ENCODE measurements around the gene PRCD.
"Not testable (repeated sequence)": the region's sequence is repeated elsewhere in the genome, so short reads cannot be mapped to it uniquely, and the experiment has no call there.

The PRCD gene

DNA sequence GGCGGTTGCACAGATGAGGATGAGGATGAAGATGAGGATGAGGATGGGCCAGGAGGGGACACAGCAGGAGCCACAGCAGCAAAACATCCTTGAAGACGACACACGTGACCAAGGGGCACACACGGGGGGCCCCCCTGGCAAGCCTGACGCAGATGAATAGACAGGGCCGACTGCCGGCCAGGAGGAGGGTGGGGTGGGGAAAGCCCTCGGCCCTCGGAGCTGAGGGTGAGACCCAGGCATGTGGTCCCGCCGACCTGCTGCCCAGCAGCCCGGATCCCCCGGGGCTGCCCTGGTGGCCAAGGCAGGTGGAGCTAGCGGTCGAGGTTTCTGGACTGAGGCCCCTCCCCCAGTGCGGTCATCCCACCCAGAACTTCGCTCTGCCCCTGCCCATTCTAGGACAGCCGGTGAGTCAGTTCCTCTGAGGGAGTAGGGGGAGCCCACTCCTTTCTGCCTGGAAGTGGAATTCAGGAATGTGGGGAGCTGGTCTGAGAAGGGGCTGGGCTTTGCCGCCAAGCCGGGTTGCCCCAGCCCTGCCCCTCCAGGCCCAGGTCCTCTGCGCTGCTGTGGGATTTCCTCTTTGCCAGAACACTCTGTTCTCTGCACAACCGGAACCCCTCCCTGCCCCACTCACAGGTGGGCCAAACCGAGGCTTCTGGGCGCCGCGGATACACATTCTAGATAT, 12.3 kb upstream of the PRCD start:
- peak in 1 of 2 donors; percentile 26 for DNase-seq (ENCODE audit: low read depth in 2 of 2)

DNA sequence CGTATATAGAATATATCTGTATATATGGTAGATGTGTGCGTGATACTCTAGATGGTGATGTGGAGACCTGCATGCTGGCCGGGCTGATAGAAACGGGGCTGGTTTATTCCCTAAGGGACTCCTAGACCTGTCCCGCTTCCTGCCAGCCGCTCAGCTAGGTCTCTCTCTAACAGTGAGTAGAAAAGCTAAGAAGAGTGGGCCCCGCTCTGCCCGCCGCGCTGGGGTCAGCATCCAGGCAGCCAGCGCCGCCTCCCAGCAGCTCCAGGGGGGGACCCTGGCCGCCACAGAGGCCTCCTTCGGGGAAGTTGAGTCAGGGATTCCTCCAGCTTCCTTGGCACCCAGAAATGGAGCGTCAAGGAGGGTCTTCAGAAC, 11.7 kb upstream of the PRCD start:
- no peak for DNase-seq (ENCODE audit: low read depth in 2 of 2)

DNA sequence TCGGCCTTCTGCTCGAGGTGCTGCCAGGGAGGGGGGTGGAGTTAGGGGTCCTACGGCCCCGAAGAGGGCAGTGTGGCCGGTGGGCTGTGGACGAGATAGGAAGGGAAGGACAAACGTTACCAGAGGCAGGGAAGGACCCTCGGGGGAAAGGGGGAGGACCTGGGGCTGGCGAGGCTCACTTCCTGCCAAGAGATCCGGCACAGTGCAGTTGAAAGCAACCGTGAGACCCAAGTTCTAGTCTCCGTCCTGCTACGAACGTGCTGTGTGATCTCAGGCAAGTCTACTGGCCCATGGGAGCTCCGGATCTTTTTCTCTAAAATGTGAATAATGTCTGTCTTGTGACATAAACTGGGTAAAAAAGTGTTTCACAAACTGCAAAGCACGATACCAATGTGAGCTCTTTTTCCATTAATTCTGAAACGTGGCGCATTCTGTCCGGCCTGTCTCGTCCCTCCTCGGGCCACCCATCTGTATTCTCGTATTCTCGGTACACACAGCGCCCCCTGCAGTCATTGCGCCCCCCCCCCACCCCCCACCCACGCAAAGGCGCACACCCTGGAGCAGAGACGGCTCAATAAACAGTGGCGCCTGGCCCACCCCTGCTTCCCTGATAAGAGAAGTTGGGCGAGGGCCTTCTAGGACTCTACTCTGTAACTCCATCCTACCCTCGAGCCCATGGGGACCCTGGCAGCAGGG, 11.2 kb upstream of the PRCD start:
- no peak for DNase-seq (ENCODE audit: low read depth in 2 of 2)

DNA sequence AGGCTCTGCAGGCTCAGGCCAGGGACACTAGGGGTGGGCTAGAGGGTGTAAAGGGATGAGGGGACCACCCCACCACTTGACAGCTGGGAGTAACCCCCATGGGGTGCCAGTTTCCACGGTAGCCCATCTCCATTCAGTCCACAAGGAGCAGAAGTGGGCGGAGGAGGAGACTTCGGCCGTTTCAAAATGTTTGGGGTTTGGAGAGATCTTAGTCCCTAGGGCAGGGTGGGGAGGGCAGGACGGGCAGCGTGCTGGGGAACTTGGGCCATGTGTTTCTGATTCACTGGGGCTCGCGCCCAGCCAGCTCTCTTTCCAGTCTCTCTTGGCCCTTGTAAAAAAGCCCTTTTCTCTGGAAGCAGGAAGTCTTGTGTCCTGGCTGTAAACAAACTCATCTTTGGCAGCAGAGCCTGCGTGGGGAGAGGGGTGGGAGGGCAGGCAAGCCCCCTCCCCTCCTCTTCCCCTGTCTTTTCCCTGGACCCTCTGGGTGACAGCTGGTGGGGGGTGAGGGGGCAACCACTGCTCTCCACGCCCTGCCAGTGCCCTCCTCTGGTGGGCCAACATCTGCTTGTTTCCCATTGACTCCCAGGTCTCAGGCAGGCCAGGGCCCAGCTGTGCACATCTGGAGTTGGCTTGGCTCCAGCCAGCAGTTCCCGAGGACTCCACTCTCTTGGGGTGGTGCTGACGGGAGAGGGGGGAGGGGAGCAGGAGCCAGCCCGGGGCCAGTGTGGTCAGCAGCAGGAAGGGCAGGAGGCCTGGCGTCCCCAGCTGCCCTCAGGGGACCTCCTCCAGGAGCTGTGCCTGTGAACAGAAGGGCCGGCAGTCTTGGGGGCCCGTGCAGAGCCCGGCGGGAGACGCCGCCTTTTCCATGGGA, 10.4 kb upstream of the PRCD start:
- DNase-seq (ENCODE audit: low read depth in 2 of 2), result no peak

DNA sequence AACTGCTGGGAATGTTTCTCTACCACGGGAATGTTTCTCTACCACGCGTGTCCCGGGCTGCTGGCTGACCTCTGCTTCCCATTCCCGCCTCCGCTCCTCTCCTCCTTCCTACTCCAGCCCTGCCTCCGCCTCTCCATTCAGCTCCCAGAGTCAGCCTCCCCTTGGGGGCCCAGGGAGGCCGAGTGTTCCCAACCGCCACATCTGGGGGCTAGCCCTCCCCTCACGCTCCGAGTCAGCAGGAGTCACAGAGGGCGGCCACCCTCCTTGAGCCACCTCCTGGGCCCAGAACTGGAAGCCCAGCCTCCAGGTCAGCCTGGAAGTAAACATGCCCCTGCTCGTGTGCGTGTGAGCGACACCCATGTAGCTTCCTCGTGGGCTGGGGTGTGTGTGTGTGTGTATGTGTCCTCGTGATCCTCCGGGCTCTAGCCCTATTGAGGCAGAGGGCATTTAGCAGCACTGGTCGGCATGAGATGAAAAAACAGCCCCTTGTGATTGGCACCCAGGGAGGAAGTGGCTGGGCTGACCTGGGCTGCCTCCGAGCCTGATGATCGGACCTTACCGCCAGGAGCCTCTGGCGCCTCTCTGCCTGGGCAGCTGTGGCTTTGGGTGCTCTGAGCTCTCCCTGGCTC, 9.6 kb upstream of the PRCD start:
- no peak for DNase-seq (ENCODE audit: low read depth in 2 of 2)

DNA sequence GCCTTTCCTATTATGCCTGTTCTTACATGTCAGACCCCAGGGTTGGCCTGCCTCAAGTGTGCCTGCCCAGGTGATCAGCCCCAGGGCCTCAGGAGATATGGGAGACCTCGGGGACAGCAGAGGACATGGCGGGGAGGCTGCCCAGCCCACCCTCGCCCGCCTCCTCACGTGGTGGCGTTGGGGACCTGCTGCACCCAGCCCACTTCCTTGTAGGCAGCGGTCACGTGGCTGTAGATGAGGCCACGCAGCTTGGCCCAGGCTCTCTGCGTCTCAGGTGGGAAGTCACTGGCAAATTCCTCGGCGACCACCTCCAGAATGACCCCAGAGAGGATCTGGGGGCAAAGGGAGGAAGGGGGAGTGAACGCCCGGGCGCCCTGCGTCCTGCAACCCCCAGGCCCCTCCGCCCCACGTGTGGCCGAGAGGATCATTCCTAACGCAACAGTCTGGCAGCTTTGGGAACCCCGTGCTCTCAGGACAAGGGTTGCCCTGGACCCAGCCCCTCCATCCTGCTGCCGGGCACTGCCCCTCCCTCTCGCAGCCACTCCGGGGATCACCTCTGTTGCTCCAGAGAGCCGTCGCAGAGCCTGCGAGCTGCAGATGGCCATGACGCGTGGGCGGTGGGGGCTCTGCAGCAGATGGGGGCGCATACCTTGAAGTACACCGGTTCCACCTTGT, 8.9 kb upstream of the PRCD start:
- DNase-seq (ENCODE audit: low read depth in 2 of 2), result no peak

DNA sequence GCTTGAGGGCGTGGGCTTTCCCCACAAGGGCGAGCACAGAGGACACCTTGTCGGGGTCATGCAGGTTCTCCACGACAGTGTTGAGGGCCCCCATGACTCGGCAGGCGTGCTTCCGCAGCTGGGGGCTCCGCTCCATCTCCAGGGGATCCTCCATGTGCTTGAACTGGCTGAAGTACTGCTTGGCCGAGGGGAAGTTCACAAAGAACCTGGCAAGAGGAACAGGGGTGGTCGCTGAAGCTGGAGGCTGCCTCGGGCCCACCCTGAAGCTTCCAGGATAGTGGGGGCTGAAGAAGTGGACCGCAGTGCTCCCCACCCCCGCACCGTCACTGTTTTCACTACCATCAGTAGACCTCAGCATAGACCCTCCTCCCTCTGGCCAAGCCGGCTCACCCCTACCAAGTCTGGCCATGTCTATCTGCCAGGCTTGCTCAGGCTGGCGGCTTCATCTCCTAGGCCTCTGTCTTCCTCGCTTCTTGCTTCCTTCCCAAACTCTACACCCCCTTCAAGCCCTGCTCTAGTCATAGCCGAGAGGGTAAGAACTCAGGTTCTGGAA, 8.3 kb upstream of the PRCD start:
- no peak for DNase-seq (ENCODE audit: low read depth in 2 of 2)

DNA sequence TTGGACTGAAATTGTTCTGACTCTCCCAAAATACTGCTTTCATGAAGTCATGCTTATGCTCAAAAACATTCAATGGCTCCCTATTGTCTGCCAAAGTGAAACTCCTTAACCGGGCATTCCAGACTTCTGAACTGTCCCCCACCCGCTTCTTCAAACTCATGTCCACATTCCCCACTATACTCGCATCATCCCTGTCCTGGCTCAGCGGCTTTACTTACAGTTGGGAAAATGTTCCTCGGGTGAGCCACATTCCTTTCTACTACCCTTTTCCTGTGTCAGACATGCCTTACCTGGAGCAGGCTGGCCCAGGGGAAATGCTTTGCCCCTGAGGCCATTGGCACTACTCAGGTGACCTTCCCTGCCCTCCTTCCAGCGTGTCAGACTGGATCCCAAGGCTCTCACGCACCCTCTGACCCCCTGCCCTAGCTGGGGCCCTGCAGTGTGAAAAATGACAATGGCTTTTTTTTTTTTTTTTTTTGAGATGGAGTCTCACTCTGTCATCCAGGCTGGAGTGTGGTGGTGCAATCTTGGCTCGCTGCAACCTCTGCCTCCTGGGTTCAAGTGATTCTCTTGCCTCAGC, 7.7 kb upstream of the PRCD start:
- no peak for DNase-seq (ENCODE audit: low read depth in 2 of 2)

DNA sequence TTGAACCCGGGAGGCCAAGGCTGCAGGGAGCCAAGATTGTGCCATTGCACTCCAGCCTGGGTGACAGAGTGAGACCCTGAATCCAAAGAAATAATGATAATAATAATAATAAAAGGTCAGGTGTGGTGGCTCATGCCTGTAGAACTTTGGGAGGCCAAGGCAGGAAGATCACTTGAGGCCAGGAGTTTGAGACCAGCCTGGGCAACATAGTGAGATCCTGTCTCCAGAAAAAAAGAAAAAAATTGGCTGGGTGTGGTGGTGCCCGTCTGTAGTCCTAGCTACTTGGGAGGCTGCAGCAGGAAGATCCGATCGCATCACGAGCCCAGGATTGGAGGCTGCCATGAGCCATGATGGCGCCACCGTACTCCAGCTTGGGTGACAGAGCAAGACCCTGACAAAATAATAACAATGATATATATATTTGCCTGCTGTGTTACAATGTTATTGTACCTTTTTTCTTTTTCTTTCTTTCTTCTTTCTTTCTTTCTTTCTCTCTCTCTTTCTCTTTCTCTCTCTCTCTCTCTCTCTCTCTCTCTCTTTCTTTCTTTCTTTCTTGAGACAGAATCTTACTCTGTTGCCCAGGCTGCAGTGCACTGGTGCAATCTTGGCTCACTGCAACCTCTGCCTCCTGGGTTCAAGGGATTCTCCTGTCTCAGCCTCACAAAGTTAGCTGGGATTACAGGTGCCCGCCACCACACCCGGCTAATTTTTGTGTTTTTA, 6.0 kb upstream of the PRCD start:
- not testable (repeated sequence) for DNase-seq (ENCODE audit: low read depth in 2 of 2)

DNA sequence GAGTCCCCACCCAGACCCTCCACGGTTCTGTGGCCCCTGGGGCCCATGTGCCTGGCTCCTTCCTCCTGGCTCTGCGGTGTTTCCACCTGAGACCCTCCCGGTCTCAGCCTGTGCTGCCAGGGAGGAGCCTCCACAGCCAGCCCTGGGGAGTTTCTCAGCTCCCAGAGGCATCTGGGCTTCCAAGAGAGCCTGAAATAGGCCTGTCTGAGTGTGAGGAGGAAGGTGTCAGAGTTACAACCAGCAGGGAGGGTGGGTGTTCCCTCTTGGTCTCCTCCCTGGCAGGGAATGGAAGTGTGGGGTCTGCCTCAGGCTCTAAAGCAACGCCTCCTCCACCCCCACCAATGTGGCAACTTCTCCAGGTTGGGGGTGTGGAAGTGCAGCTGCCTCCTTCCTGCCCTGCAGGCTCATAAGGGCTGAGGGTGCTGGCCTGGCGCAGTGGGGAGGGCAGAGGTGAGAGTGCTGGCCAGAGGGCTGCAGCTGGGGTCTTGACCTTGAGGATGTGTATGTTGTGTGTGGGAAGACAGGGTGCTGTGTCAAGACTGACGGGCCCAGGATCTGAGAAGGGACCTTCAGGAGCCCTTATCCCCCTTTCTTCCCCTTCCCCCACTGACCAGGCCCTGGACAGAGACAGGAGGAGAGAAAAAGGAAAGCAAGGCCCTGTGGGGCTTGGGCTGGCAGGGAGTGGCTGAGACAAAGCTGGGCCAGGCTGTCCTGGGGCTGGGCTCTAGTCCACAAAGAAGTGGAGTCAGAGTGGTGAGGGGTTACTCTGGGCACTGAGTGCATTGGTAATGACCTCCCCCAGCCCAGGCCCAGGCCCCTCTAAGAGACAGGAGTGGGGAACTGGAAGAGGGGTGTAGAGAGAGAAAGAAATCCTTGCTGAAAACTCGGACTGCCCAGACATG, 4.8 kb upstream of the PRCD start:
- no peak for DNase-seq (ENCODE audit: low read depth in 2 of 2)

DNA sequence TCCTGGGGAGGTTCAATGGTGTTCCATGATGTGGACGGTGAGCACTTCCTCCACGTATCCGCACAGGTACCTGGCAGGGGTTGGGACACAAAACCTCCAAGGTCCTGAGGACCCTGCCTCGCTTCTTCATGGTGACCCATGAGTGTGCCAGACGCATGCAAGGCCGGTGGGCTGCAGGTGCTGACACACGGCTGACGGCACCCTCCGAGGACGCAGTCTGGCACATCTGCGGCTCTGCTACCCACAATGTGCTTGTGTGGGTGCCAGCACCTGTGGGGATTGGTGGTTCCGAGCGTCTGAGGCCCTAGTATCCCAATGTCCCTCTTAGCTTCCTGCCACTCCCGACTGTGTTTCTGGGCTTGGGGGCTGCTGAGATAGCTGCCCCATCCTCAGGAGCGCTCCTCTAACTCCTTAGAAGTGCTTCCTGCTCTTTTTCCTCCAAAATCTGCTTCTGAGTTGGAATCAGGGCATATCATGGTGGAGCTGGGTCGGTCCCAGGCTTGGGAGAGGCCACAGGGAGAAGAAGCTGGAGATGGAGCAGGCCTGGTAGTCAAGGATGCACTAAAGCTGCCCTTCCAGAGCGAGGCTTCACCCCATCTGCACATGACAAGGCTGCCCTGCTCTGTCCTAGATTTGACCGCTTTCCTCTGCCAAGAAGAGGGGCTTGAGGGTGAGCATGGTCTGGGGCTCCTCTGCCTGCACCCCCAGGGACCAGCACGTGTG, 3.9 kb upstream of the PRCD start:
- DNase-seq (ENCODE audit: low read depth in 2 of 2), result no peak

DNA sequence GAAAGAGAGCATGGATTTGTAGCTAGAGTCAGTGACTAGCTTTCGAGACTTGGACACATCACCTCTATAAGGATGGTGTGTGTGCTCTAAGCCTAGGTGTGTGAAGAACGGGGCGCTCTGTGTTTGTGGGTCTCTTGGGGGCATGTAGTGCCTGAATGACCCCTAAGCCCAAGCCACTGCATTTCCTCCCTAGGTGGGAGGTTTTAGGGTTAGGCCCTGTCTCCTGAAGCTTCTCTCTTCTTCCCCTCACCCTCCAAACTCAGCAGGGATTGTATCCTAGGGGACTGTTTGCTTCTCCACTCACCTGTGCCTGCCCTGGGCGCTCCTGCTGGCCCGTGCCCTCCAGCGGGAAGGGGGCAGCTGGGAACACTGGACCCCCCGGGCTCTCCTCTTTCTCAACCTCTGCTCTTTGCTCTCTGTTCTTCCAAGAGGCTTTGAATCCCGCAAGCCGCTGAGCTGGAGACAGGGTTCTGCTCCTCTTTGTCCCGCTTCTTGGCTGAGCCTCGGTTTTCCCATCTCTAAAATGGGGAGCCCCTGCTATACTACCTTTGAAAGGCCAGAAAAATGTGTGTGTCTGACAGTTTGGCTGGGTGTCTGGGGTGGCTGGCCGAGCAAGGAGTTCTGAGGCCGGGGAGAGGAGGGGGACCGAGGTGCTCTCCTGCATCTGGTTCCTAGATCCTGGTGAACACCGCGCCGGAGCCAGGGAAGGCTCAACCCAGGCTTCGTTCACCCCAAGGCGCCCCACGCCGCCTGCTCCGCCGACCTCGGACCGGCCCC, 3.1 kb upstream of the PRCD start:
- DNase-seq (ENCODE audit: low read depth in 2 of 2), result no peak

DNA sequence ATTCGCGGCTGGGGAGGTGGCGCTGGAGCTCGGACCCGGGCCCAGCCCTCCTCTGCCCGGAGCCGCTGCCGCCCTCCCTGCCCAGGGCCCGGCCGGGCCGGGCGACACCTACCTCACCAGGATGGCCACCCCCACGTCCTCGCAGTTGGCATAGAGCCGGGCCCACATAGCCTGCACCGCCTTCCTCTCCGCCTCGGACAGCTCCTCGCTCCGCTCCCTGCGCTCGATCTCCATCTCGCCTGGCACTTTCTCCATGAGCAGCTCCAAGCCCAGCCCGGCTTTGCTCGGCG, 2.6 kb upstream of the PRCD start:
- DNase-seq (ENCODE audit: low read depth in 2 of 2), result no peak

DNA sequence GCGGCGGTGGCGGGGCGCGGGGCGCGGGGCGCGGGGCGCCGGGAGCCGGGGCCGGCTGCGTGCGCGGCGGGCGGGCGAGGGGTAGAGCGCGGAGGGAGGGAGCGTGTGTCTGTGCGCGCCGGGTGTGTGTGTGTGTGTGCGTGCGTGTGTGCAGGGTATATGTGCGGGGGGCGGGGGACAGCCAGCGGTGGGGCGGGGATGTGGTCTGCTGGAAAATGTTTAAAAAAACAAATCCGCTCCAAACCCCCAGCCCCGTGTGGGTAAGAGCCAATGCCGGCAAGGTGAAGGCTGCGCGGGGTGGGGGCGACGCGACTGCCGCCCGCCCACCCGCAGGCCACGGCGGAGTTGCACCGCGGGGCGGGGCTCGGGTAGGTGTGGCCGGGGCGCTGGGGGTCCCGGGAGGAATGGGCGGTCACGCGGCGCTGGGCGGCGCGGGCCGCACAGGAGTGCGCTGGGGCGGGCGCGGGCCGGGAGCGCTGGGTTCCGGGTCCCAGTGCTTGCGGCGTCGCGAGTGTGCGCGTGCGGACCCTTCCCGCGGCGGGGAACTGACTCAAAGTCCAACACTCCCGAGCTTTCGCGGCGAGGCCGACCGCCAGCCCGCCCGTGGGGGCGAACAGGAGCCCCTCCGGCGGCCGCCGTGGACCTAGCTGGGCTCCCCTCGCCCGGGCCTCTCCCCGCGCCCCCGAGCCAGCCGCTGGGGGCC, 2.1 kb upstream of the PRCD start, which contains the start of gene CYGB:
CYGB (minus strand) TSS at position 132 of the 703 bp plus-strand sequence. CDS start 167 bp downstream, outside the sequence.
- no peak for DNase-seq (ENCODE audit: low read depth in 2 of 2)

DNA sequence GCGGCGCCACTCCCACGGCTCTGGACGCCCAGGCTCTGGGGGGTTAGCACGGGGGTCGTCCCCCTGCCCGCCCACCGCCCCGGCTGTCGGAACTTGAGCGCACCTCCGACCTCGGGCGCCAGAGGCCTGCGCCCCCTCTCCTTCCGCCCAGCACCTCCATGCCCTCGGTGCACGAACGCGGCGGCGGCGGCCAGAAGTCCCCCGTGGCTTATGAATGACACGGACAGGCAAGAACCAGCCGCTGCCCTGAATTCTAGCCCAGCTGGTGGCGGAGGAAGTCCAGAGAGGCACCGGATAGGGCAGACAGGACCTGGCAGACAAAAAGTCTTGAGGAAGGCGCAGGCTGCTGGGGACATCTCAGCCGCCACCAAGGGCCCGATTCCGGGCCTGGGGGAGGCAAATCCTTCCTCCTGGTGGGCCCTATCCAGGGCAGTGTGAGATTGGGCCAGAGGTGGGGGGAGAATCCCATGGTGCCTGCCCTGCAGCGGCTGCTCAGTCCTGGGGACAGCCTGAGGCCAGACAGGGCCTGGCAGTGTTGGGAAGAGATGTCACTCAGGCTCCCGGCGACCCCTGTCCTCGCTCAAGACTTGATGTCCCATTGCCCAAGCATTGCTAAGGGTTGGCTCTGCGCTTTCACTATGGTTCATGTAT, 1.4 kb upstream of the PRCD start:
- DNase-seq (ENCODE audit: low read depth in 2 of 2), result no peak

DNA sequence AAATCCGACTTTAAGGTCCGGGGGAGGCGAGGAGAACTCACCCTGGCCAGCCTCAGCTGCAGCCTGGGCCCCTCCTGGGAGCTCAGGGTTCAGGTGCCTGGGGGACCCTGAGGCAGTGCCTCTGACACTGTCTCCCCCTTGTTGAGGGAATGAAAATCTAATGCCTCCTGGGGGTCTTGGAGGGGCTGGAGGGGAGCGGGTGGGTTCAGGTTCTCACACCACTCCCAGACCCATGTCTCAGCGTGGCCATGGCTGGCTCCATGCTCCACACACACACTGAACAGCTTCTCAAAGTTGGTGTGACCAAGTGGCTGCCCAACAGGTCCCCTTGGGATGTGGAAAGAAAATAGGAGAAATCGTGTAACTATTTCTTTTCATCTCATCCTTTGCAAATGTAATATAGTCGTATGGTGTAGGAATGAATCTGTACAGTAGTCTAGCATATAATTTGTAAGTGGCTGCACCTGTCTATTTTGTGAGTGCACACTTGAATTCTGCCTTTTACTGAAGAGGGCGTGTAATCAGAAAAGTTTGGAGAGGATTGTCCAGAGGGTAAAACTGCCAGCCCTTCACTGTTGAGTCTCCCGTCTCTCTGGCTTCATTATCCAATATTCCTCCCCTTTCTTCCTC, 788 bp upstream of the PRCD start:
- no peak for DNase-seq (ENCODE audit: low read depth in 2 of 2)

Measured in stimulated activated CD8-positive, alpha-beta memory T cell treated with anti-CD3 and anti-CD28 coated beads, Interleukin-2, amount 100 ng/mL, for 1 hour (primary cell).